OCI-LY3 (cell line): ENCODE data around the gene TOGARAM1.

Experiments
- H2AFZ ChIP-seq: fragments of 200-600, 300-600 bp; shearing (Covaris generic); 2 replicates; pipeline ENCODE4 v1.6.0; 2014; ENCODE audit warnings: antibody characterized with exemption, low read depth, low read length
- H3K27ac ChIP-seq: fragments of 200-600, 300-600 bp; sonication (generic); 2 replicates; pipeline ENCODE4 v1.5.1; 2014; ENCODE audit warnings: mild to moderate bottlenecking, low read length, moderate library complexity, mixed read lengths
- H3K27me3 ChIP-seq: fragments of 200-600, 300-600 bp; sonication (generic); 2 replicates; pipeline ENCODE4 v1.6.1; 2014; ENCODE audit warnings: low read depth, low read length, mixed read lengths
- H3K36me3 ChIP-seq: fragments of 200-600, 300-600 bp; sonication (generic); replicated peaks from 2 replicates; pipeline ENCODE3; 2014; ENCODE audit warnings: low read depth, low read length, mixed read lengths
- H3K4me1 ChIP-seq: fragments of 300-600, 200-600 bp; sonication (generic); 2 replicates; pipeline ENCODE4 v1.6.1; 2014; ENCODE audit warnings: low read length, mixed read lengths
- H3K4me2 ChIP-seq: fragments of 200-600, 300-600 bp; sonication (generic); 2 replicates; pipeline ENCODE4 v1.6.1; 2014; ENCODE audit warnings: low read length, mixed read lengths
- H3K4me3 ChIP-seq: fragments of 300-600, 200-600 bp; sonication (generic); 2 replicates; pipeline ENCODE4 v1.5.1; 2014; ENCODE audit warnings: antibody characterized with exemption, mild to moderate bottlenecking, low read length, moderate library complexity
- H3K79me2 ChIP-seq: fragments of 300-600, 200-600 bp; shearing (Covaris generic); 2 replicates; pipeline ENCODE4 v1.6.1; 2014; ENCODE audit warnings: mild to moderate bottlenecking, low read length, mixed read lengths
- H3K9ac ChIP-seq: fragments of 300-600, 200-600 bp; shearing (Covaris generic); 2 replicates; pipeline ENCODE4 v1.6.0; 2014; ENCODE audit warnings: mild to moderate bottlenecking, low read length, moderate library complexity
- H3K9me3 ChIP-seq: fragments of 200-600, 300-600 bp; shearing (Covaris generic); 2 replicates; pipeline ENCODE4 v1.6.1; 2014; ENCODE audit warnings: low read length, mixed read lengths; ENCODE audit not compliant: insufficient read depth
- H4K20me1 ChIP-seq: fragments of 200-600, 300-600 bp; sonication (generic); 2 replicates; pipeline ENCODE4 v1.6.1; 2016; ENCODE audit warnings: low read length, mixed read lengths; ENCODE audit not compliant: insufficient read depth
- EZH2phosphoT487 ChIP-seq: fragments of 200-600 bp; shearing (Covaris generic); IDR thresholded peaks from 2 replicates; pipeline ENCODE4 v1.6.1; 2018; ENCODE audit warnings: antibody characterized with exemption, mixed run types, low read depth
- TF ChIP-seq, protein P1 (sequence below): fragments of 200-600, 300-600 bp; sonication (generic); IDR thresholded peaks from 2 replicates; pipeline ENCODE4 v1.5.1; 2014; ENCODE audit warnings: antibody characterized with exemption, low read length, low read depth

TOGARAM1 gene

DNA sequence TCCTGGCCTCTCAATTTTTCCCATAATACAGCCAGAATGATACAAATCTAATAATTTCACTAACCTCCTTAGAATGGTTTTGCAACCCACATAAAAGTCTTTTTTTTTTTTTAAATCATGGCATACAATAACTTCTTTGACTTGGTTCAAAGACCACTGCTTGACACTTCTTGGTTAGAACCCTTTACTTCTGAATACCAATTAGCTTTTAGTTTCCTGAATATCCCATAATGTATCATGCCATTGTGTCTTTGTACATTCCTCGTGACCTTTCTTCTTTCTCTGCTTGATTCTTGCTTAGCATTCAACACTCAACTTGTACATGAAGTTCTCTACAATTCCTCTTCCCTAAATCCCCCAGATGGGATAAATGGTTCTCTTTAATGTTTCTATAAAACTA is 19.6 kb upstream of the TOGARAM1 start:
- Histone ChIP-seq H3K79me2 (no peaks in the 10 kb centered on the region), H3K4me3 (no peak overlapping the region)
- no peak for TF ChIP-seq EZH2phosphoT487
- TF ChIP-seq, protein P1, sequence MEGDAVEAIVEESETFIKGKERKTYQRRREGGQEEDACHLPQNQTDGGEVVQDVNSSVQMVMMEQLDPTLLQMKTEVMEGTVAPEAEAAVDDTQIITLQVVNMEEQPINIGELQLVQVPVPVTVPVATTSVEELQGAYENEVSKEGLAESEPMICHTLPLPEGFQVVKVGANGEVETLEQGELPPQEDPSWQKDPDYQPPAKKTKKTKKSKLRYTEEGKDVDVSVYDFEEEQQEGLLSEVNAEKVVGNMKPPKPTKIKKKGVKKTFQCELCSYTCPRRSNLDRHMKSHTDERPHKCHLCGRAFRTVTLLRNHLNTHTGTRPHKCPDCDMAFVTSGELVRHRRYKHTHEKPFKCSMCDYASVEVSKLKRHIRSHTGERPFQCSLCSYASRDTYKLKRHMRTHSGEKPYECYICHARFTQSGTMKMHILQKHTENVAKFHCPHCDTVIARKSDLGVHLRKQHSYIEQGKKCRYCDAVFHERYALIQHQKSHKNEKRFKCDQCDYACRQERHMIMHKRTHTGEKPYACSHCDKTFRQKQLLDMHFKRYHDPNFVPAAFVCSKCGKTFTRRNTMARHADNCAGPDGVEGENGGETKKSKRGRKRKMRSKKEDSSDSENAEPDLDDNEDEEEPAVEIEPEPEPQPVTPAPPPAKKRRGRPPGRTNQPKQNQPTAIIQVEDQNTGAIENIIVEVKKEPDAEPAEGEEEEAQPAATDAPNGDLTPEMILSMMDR = no peak

DNA sequence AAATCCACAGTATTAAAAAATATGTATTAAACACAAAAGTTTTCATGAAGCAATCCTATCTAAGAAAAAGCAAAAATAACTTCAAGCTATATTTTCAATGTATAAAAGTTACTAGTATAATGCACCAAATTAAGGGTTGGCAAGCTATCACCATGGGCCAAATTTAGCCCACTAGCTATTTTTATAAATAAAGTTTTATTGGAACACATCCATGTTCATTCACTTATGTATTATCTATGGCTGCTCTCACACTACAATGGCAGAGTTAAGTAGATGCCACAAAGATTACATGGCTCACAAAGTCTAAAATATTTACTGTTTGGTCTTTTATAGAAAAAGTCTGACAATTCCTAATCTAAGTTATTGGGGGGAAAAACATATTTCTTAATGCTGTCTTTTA is 17.9 kb upstream of the TOGARAM1 start:
- Histone ChIP-seq H3K4me2 (no peak overlapping the region), H3K27me3 (no peaks in the 10 kb centered on the region), H3K9me3 (no peaks in the 10 kb centered on the region), H3K4me3 (no peak overlapping the region), H3K4me1 (no peaks in the 10 kb centered on the region), H3K27ac (no peak overlapping the region), H2AFZ (no peak overlapping the region), H4K20me1 (no peaks in the 10 kb centered on the region), H3K79me2 (no peaks in the 10 kb centered on the region), H3K9ac (no peak overlapping the region), H3K36me3 (peaks cover 60% of the 10 kb centered on the region)
- TF ChIP-seq, protein P1 = no peak
- no peak for TF ChIP-seq EZH2phosphoT487

More for the DNA sequence above, 19.6 kb upstream of the TOGARAM1 start:
- Histone ChIP-seq H3K9me3 (no peaks in the 10 kb centered on the region), H3K27me3 (no peaks in the 10 kb centered on the region), H4K20me1 (no peaks in the 10 kb centered on the region), H2AFZ (no peak overlapping the region), H3K4me2 (no peak overlapping the region), H3K9ac (no peak overlapping the region), H3K27ac (no peak overlapping the region), H3K36me3 (peaks cover 61% of the 10 kb centered on the region), H3K4me1 (no peaks in the 10 kb centered on the region)

DNA sequence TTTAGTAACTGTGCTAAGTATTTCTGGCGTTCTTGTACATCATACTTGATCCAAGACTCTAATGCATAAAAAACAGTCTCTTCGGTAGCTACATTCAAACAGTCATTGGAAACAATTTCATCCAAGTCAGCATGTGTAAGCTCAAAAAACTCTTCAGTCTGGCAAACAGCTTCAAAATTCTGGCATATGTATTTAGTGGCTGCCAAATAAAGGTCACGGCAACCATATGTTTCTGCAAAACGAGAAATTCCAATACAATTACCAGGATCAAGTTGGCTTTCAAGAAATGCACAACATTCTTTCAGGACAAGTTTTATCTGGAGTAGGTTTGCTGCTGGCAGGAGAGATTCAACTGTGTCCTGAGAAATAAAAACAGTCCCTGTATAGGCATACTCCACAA is 16.7 kb upstream of the TOGARAM1 start:
- Histone ChIP-seq H3K4me3 (no peak overlapping the region), H4K20me1 (peaks cover 4% of the 10 kb centered on the region; the same call in 1 of the 2 replicates), H3K9me3 (no peaks in the 10 kb centered on the region), H3K27ac (no peak overlapping the region), H3K4me1 (no peaks in the 10 kb centered on the region), H3K9ac (no peak overlapping the region), H3K36me3 (peaks cover 49% of the 10 kb centered on the region), H3K4me2 (no peak overlapping the region), H2AFZ (no peak overlapping the region), H3K27me3 (no peaks in the 10 kb centered on the region), H3K79me2 (no peaks in the 10 kb centered on the region)
- TF ChIP-seq EZH2phosphoT487 = no peak
- TF ChIP-seq, protein P1 = no peak

DNA sequence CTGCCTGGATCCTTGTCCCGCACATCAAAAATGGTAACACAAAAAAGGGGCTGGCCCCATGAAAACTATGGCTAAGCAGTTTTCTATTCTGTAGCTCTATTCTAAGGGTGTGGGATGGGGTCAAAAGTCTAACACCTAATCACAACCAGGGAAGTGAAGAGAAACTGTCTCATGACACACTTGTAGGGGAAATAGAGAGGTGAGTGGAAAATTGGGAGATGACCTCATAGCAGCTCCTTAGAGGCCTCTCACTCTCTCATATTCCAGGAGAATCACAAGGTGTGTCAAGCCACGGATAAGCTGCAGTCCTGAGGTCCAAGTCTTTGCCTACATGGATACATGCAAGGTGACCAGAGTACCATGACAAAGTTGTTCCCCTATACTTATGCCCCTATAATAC is 10.9 kb upstream of the TOGARAM1 start:
- Histone ChIP-seq H3K9me3 (no peaks in the 10 kb centered on the region), H3K4me3 (no peak overlapping the region), H3K4me1 (no peaks in the 10 kb centered on the region), H3K27ac (no peak overlapping the region), H3K36me3 (peaks cover 24% of the 10 kb centered on the region), H3K79me2 (peaks cover 25% of the 10 kb centered on the region), H4K20me1 (peaks cover 7% of the 10 kb centered on the region; the same call in 1 of the 2 replicates), H3K4me2 (no peak overlapping the region), H2AFZ (no peak overlapping the region), H3K9ac (no peak overlapping the region), H3K27me3 (no peaks in the 10 kb centered on the region)
- TF ChIP-seq, protein P1 = no peak
- TF ChIP-seq EZH2phosphoT487 = no peak
